K562 (cell line): ENCODE measurements around the gene OR5A2. TPM values are rescaled to one million over a fixed set of nuclear protein-coding genes. Genes with fewer than 3 reads are reported as not detected.

Source experiments
- ATAC-seq: fragments of 200-7000 bp; cut with Tn5 transposase; 3 replicates; pipeline ENCODE4 v1.9.1; 2020; ENCODE audit warnings: moderate library complexity
- BruUV-seq: library from RNA; stranded (reverse); fragments of 400-500 nt; replicated peaks from 2 replicates; lab custom pipeline; 2021; lab: Mats Ljungman, UMichigan
- CTCF ChIA-PET: fragments of 300-600 bp; formaldehyde crosslinking; extraction: SDS; loops from one replicate; lab custom pipeline; 2021; ENCODE audit warnings: low intra/inter-chr PET ratio; lab: Yijun Ruan, JAX
- POLR2A ChIA-PET: fragments of 300-600, 350-650 bp; sonication (Branson Sonifier 250); formaldehyde crosslinking; extraction: SDS; loops from one replicate; lab custom pipeline; 2021; ENCODE audit warnings: antibody characterized with exemption, inconsistent platforms; lab: Yijun Ruan, JAX
- DNase-seq, 4 experiments: peaks; one replicate each; pipeline versions ENCODE4 v3.0.0 to v3.0.0-alpha.2; 2011 to 2018; ENCODE audit warnings: low spot score in 3 of 4, mixed read lengths in 3 of 4; ENCODE audit errors: extremely low read depth in 1 of 4
- FAIRE-seq: peaks from 2 replicates; lab custom pipeline; 2011; peaks lifted over from hg19 to GRCh38; lab: Jason Lieb, UNC
- H2AFZ ChIP-seq: 2 replicates; pipeline ENCODE4 v1.6.0; 2011; ENCODE audit warnings: low read depth, low read length, control low read depth, inconsistent platforms
- H3K27ac ChIP-seq: fragments of 200-600 bp; 3 replicates; pipeline ENCODE4 v1.8.0; 2011; ENCODE audit warnings: low read depth, mild to moderate bottlenecking, control low read depth, inconsistent platforms, low read length, moderate library complexity, mixed read lengths; ENCODE audit errors: extremely low read depth
- H3K27me3 ChIP-seq, 2 experiments: fragments of 300-600 bp in 1 of 2; 2 replicates in 1 of 2; 3 replicates in 1 of 2; pipeline versions ENCODE4 v1.6.0 to v1.8.0; 2011; ENCODE audit warnings: inconsistent platforms in 2 of 2, low read length in 2 of 2, mild to moderate bottlenecking in 1 of 2, mixed read lengths in 1 of 2, moderate library complexity in 1 of 2; ENCODE audit not compliant: control insufficient read depth in 2 of 2, insufficient read depth in 2 of 2
- H3K36me3 ChIP-seq: fragments of 300-600 bp; 3 replicates; pipeline ENCODE4 v1.8.0; 2011; ENCODE audit warnings: mild to moderate bottlenecking, low read length, inconsistent platforms; ENCODE audit not compliant: control insufficient read depth, insufficient read depth
- H3K4me1 ChIP-seq, 2 experiments: fragments of 200-600 bp in 1 of 2; replicated peaks in 1 of 2; 2 replicates in 1 of 2; 3 replicates in 1 of 2; pipeline versions ENCODE4 v1.5.1 to v1.8.0; 2011; ENCODE audit warnings: inconsistent platforms in 2 of 2, low read length in 2 of 2, mild to moderate bottlenecking in 1 of 2, mixed read lengths in 1 of 2, moderate library complexity in 1 of 2; ENCODE audit not compliant: control insufficient read depth in 2 of 2, insufficient read depth in 2 of 2
- H3K4me2 ChIP-seq: 2 replicates; pipeline ENCODE4 v1.6.1; 2011; ENCODE audit warnings: low read length, control low read depth, inconsistent platforms, mixed read lengths; ENCODE audit not compliant: insufficient read depth
- H3K4me3 ChIP-seq: fragments of 200-600 bp; sonication (generic), shearing (Covaris generic); 2 replicates; pipeline ENCODE4 v1.5.1; 2016; ENCODE audit warnings: control low read depth, inconsistent platforms
- H3K79me2 ChIP-seq: fragments of 200-600 bp; 3 replicates; pipeline ENCODE4 v1.8.0; 2011; ENCODE audit warnings: low read length, inconsistent platforms; ENCODE audit not compliant: control insufficient read depth, insufficient read depth
- H3K9ac ChIP-seq, 2 experiments: 2 replicates each; pipeline versions ENCODE4 v1.6.0 to v1.6.1; 2011; ENCODE audit warnings: low read depth in 2 of 2, low read length in 2 of 2, control low read depth in 1 of 2, inconsistent platforms in 1 of 2, mild to moderate bottlenecking in 1 of 2, mixed read lengths in 1 of 2; ENCODE audit not compliant: insufficient read depth in 1 of 2
- H3K9me1 ChIP-seq: one replicate; pipeline ENCODE4 v1.6.0; 2011; ENCODE audit warnings: inconsistent platforms, mild to moderate bottlenecking, low read length, moderate library complexity; ENCODE audit not compliant: control insufficient read depth, insufficient read depth
- H3K9me3 ChIP-seq: replicated peaks from 2 replicates; pipeline ENCODE4 v1.5.1; 2011; ENCODE audit warnings: low read depth, low read length, inconsistent platforms; ENCODE audit not compliant: control insufficient read depth, insufficient read depth
- H4K20me1 ChIP-seq: replicated peaks from 2 replicates; pipeline ENCODE4 v1.6.1; 2011; ENCODE audit warnings: low read length, inconsistent platforms, mixed read lengths; ENCODE audit not compliant: control insufficient read depth, insufficient read depth
- MEF2A ChIP-seq: IDR thresholded peaks from 2 replicates; pipeline ENCODE4 v1.6.1; 2011; ENCODE audit warnings: low read depth, mild to moderate bottlenecking, low read length, moderate library complexity; ENCODE audit not compliant: control insufficient read depth
- MEIS2 ChIP-seq: fragments of 450-650 bp; IDR thresholded peaks from 2 replicates; pipeline ENCODE4 v1.6.1; 2014; ENCODE audit warnings: mild to moderate bottlenecking; ENCODE audit not compliant: partially characterized antibody
- NR0B1 ChIP-seq: fragments of 450-650 bp; IDR thresholded peaks from one replicate; pipeline ENCODE4 v1.6.1; 2018; ENCODE audit warnings: mild to moderate bottlenecking, moderate library complexity; ENCODE audit not compliant: partially characterized antibody
- PPARD ChIP-seq: fragments of 250-450 bp; sonication (Bioruptor Pico); IDR thresholded peaks from 2 replicates; pipeline ENCODE4 v1.8.0; 2022; ENCODE audit warnings: inconsistent platforms, mild to moderate bottlenecking, moderate library complexity
- SMAD4 ChIP-seq: fragments of 250-450 bp; sonication (Bioruptor Pico); conservative IDR thresholded peaks from 2 replicates; pipeline ENCODE4 v1.8.0; 2021; ENCODE audit warnings: inconsistent platforms, mild to moderate bottlenecking, moderate library complexity
- SMARCC2 ChIP-seq: fragments of 450-650 bp; IDR thresholded peaks from 2 replicates; pipeline ENCODE4 v1.6.1; 2017; ENCODE audit warnings: antibody characterized with exemption, moderate library complexity, mild to moderate bottlenecking, low read depth
- ZBTB12 ChIP-seq: fragments of 250-450 bp; sonication (Bioruptor Pico); IDR thresholded peaks from 2 replicates; pipeline ENCODE4 v1.4.0; 2020
- ZNF449 ChIP-seq: fragments of 250-450 bp; sonication (Bioruptor Pico); IDR thresholded peaks from 2 replicates; pipeline ENCODE4 v1.8.0; 2022; ENCODE audit warnings: moderate library complexity, mild to moderate bottlenecking, inconsistent platforms
- WGBS: fragments of 100-300 bp; shearing (Covaris generic); methylation state at CpG from one replicate; pipeline ENCODE4 v1.1.6; 2016; ENCODE audit warnings: low coverage, mixed read lengths; ENCODE audit not compliant: insufficient coverage; ENCODE audit errors: missing lambda C conversion rate; 5-methylcytosine and 5-hydroxymethylcytosine counted together
- in situ Hi-C: fragments of 300-500 bp; cut with MboI; formaldehyde crosslinking; loops from 4 replicates; pipeline ENCODE4 v1.15.0; 2018; ENCODE audit warnings: inconsistent platforms, mixed read lengths
- intact Hi-C: fragments of 100-400 bp; cut with micrococcal nuclease; formaldehyde crosslinking; loops from 2 replicates; pipeline ENCODE4 v1.14.2; 2022
- polyA plus RNA-seq, 8 experiments: library from polyadenylated mRNA; depleted of rRNA in 4 of 8; stranded (reverse) in 5 of 8; unstranded in 3 of 8; fragments of >200 nt; fragmentation: Nextera tagmentation in 2 of 8; fragmentation: Illumina TruSeq in 1 of 8; extraction: Ambion mirVana in 2 of 8; extraction: Trizol in 1 of 8; gene quantifications; 2 replicates each; pipeline versions ENCODE4 v1.2.1 to v1.2.3, GENCODE V29; 2011 to 2014; ENCODE audit warnings: inconsistent platforms in 1 of 8, missing spikeins in 1 of 8
- total RNA-seq, 7 experiments: library from RNA; depleted of rRNA in 6 of 7; stranded (reverse); fragments of >200 nt in 6 of 7; fragmentation: Illumina TruSeq in 2 of 7; extraction: Trizol in 2 of 7; gene quantifications; 2 replicates each; pipeline versions ENCODE4 v1.2.1 to v1.2.3, GENCODE V29; 2011 to 2021; ENCODE audit warnings: low replicate concordance in 1 of 7

OR5A2 gene
- total and polyA plus RNA-seq, 9 of the 15 experiments (the other 6 are each of a cell fraction or from before 2014, with no cell fraction given) = not detected

DNA sequence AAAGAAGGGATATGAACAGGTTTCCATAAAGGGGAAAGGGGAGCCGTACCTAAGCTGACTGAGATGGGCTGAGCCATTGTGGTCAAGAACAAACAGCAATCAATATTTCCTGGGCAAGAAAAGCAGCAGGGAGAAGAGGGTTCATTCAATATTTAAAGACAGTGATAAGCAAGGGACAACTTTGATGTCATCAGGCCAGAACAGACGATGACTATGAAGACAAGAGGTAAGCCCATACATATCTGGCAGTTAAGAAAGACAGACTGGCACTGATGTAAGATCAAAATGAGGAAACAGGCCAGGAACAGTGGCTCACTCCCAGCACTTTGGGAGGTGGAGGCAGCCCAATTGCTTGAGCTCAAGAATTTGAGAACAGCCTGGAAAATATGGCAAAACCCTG lies 2.4 kb downstream of the OR5A2 start:
- no TSS peak for BruUV-seq
- intact Hi-C loops = no loop called here

More for the DNA sequence above, 2.4 kb downstream of the OR5A2 start:
- no peaks in the 10 kb centered on the region for H3K9me3 ChIP-seq
- ChIA-PET CTCF (interaction anchor here (0.6 kb wide), 1 partner anchor 1349 kb away, joined by 4 read pairs; no protein-coding TSS in a partner anchor), POLR2A (interaction anchor here (2.2 kb wide), 1 partner anchor 13 kb away, joined by 6 read pairs; the partner anchor contains the start of gene OR5A1)
- no peaks in the 10 kb centered on the region for H3K4me1 ChIP-seq
- no peaks in the 10 kb centered on the region for H4K20me1 ChIP-seq
- no peaks in the 10 kb centered on the region for H3K9me1 ChIP-seq
- ATAC-seq = no peak
- in situ Hi-C loops = loop anchor here (10.0 kb wide), 1 partner anchor 249 kb away; the partner anchor contains the start of gene DTX4
- no peak overlapping the region for H3K4me2 ChIP-seq
- FAIRE-seq = no peak
- H3K27ac ChIP-seq = no peak overlapping the region
- H3K9ac ChIP-seq = no peak overlapping the region
- no peak for TF ChIP-seq ZBTB12 (CRISPR knock-in tag)
- no peak for TF ChIP-seq PPARD
- TF ChIP-seq SMARCC2 = no peak
- no peak for TF ChIP-seq NR0B1
- no peak for TF ChIP-seq SMAD4
- no peak for TF ChIP-seq MEIS2
- TF ChIP-seq MEF2A = no peak
- TF ChIP-seq ZNF449 (CRISPR knock-in tag) = no peak
- H3K4me3 ChIP-seq = no peak overlapping the region
- H3K27me3 ChIP-seq = no peaks in the 10 kb centered on the region; a peak in 1 of 5 replicates
- H3K79me2 ChIP-seq = no peaks in the 10 kb centered on the region
- no peak for DNase-seq
- WGBS = 0% methylated on average over 2 of the region's 2 CpGs
- H3K36me3 ChIP-seq = no peaks in the 10 kb centered on the region
- H2AFZ ChIP-seq = no peak overlapping the region
